VCaP (cell line): ENCODE measurements around the gene PLCD3.

ENCODE experiments used
- H3K27ac ChIP-seq: fragments of 450-650 bp; 2 replicates; pipeline ENCODE4 v1.5.1; 2017
- TF ChIP-seq, protein P1 (sequence below): fragments of 450-650 bp; conservative IDR thresholded peaks from 2 replicates; pipeline ENCODE4 v1.5.1; 2017; ENCODE audit warnings: mild to moderate bottlenecking, moderate library complexity

The PLCD3 gene

DNA sequence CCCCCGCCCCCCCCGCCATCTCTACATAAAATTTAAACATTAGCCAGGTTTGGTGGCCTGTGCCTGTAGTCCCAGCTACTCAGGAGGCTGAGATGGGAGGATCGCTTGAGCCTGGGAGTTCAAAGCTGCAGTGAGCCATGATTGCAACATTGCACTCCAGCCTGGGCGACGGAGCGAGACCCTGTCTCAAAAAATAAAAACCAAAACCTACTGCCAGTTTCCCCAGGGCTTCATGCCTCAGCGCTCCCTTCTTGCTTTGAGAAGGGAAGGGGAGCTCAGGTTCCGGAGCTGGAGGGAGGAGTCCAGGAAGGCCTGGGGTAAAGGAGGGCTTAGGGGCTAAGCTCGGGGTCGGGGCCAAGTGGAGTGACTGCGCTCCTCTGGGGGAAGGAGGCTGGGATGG, 20.5 kb downstream of the PLCD3 start:
- TF ChIP-seq, protein P1, sequence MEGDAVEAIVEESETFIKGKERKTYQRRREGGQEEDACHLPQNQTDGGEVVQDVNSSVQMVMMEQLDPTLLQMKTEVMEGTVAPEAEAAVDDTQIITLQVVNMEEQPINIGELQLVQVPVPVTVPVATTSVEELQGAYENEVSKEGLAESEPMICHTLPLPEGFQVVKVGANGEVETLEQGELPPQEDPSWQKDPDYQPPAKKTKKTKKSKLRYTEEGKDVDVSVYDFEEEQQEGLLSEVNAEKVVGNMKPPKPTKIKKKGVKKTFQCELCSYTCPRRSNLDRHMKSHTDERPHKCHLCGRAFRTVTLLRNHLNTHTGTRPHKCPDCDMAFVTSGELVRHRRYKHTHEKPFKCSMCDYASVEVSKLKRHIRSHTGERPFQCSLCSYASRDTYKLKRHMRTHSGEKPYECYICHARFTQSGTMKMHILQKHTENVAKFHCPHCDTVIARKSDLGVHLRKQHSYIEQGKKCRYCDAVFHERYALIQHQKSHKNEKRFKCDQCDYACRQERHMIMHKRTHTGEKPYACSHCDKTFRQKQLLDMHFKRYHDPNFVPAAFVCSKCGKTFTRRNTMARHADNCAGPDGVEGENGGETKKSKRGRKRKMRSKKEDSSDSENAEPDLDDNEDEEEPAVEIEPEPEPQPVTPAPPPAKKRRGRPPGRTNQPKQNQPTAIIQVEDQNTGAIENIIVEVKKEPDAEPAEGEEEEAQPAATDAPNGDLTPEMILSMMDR, result no peak
- H3K27ac ChIP-seq, result no peak overlapping the region

- TF ChIP-seq, protein P1, result no peak
- H3K27ac ChIP-seq, result no peak overlapping the region
Measured at GRCh38 chr17:45110676-45111611, 21.4 kb downstream of the PLCD3 start.

DNA sequence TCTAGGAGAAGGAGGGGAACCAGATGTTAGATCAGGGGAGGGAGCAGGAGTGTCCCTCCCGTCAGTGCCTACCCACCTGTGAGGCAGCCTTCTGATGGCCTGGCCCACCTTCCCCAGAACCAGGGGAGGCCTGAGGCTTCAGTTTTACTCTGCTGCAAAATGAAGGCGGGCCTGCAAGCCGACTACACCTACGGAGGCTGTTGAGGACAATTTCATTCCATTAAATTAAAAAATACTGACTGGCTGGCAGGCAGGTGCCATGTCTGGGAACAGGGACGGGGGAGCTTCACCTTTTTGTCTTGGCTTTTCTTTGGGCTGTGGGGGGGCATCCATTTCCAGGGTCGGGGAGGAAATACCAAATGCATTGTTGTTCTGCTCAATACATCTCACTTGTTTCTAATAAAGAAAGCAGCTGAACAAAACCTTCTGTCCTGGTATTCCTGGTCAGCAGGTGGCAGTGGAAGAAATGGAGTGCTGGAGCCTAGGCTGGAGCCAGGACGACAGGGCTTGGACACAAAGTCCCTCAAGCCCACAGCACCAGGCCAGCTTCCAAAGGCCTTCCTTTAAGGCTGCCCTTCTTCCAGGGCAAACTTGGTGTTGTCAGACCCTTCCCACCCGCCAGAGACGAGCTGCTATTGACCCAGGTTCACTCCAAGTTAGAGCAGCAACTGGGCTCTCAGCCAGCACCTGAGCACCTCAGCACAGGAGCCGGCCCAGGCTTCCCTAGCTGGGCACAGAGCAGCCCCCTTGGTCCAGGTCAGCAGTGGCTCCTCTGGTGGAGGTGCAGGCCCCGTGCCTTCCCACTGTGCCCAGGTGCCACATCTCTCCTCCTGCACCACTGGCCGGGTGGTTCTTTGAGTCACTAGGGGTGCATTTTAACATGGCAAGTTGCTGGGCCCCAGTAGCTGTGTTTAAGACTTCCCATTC, 23.5 kb downstream of the PLCD3 start:
- no peak overlapping the region for H3K27ac ChIP-seq
- TF ChIP-seq, protein P1, result no peak; the same call in 1 of the 2 replicates

DNA sequence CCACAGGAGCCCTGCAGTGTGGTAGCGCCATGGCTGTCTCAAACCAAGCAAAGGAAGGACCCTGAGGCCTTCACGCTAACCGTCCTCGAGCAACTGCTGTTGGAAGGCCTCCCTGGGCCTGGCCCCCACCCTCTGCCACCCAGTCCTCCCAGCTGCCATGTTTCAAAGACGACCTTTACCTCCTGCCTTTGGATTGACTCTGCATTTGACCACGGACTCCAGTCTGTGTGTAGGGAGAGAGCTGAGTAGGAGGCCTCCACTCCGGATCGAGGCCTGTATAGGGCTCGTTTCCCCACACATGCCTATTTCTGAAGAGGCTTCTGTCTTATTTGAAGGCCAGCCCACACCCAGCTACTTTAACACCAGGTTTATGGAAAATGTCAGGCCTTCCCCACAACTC, 24.3 kb downstream of the PLCD3 start:
- no peak overlapping the region for H3K27ac ChIP-seq
- TF ChIP-seq, protein P1, result no peak

GRCh38 chr17:45107293-45108010, 24.9 kb downstream of the PLCD3 start:
- TF ChIP-seq, protein P1, result no peak
- no peak overlapping the region for H3K27ac ChIP-seq

DNA sequence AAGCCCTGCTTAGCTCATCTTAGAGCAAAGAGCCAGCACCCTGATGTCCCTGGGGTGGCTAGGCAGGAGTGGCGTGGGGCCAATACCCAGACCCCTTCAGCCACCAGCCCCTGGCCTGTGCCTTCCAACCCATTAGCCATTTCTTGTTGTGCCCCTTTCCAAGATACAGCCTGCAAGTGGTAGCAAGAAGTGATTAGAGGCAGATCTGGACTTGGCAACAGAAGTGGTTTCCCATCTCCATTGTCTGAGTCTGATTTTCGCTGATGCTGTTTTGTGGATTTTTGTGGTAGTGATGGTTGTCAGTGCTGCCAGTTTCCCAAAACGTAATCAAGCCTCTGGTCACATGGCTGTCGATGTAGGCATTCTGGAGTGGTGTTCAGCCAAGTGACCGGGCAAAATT, 25.7 kb downstream of the PLCD3 start:
- TF ChIP-seq, protein P1, result no peak
- no peak overlapping the region for H3K27ac ChIP-seq

DNA sequence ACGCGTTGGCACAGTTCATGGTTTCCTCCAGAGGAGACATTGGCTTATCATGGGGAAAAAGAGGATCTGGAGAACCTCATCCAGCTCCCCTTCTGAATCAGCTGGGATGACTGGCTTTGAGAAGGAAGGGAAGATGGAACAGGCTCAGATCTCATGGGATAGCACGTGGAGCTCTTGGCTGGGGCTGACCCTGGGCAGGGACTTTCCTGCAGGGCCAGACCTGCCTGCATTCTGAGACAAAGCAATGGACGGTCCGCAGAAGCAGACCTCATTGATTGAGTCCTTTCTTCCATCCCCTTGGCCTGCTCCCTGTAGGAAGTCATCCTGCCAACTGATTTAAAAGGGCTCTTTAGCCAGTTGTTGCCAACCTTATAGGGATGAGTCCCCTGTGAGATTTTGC, 26.2 kb downstream of the PLCD3 start:
- TF ChIP-seq, protein P1, result no peak
- H3K27ac ChIP-seq, result no peak overlapping the region
